Measurements from ENCODE around the gene RPS19BP1.

GRCh38 chr22:39492186-39492585 is 40.4 kb downstream of the RPS19BP1 start:
- TF ChIP-seq ATF3 (IDR thresholded peaks at IDR 0.05; ENCODE audit: insufficient read depth, low read depth, low read length) = no peak
- no peak for TF ChIP-seq USF2 (IDR thresholded peaks at IDR 0.05; ENCODE audit: low read length)
- no peak for TF ChIP-seq BRCA1 (IDR thresholded peaks at IDR 0.05; ENCODE audit: low read depth, low read length)
- no peak for TF ChIP-seq CTCF (IDR thresholded peaks at IDR 0.05; ENCODE audit: control extremely low read depth in 1 of 3, insufficient read depth in 1 of 3, low read depth in 1 of 3, low read length in 3 of 3)
- no peak for TF ChIP-seq CEBPB (IDR thresholded peaks at IDR 0.05; ENCODE audit: low read depth, low read length)
- no peak for TF ChIP-seq POLR2AphosphoS5 (IDR thresholded peaks at IDR 0.05; ENCODE audit: low read depth, low read length)
- no peak for TF ChIP-seq EP300 (IDR thresholded peaks at IDR 0.05; ENCODE audit: borderline replicate concordance in 1 of 2, low read depth in 2 of 2, low read length in 2 of 2)
- no peak for TF ChIP-seq BACH1 (IDR thresholded peaks at IDR 0.05; ENCODE audit: low read length)
- TF ChIP-seq CREB1 (IDR thresholded peaks at IDR 0.05) = no peak
- TF ChIP-seq POLR2A (IDR thresholded peaks at IDR 0.05; ENCODE audit: control extremely low read depth in 1 of 2, low read depth in 2 of 2, low read length in 2 of 2) = no peak
- no peak for TF ChIP-seq RAD21 (IDR thresholded peaks at IDR 0.05 in 1 of 2, conservative IDR thresholded peaks at IDR 0.05 in 1 of 2; ENCODE audit: low read depth in 2 of 2, low read length in 2 of 2)
